Skeletal muscle tissue (tissue), 4 donors: ENCODE measurements around the gene PLEKHH3. TPM values are rescaled to one million over a fixed set of nuclear protein-coding genes. Genes with fewer than 3 reads are reported as not detected.
A peak's percentile ranks its signal among the peaks of the same experiment; 100 is the strongest.

ENCODE experiments used
- H3K27ac ChIP-seq: one replicate; pipeline ENCODE4 v1.7.0; 2013; ENCODE audit warnings: mild to moderate bottlenecking, low read depth, low read length, inconsistent platforms
- H3K27me3 ChIP-seq, 3 donors: one replicate each; pipeline ENCODE4 v1.7.0; 2013; ENCODE audit warnings: low read length in 3 of 3; ENCODE audit not compliant: control insufficient read depth in 3 of 3, insufficient read depth in 3 of 3
- H3K36me3 ChIP-seq, 3 donors: one replicate each; pipeline ENCODE4 v1.7.0; 2013; ENCODE audit warnings: low read length in 3 of 3; ENCODE audit not compliant: control insufficient read depth in 3 of 3, insufficient read depth in 3 of 3
- H3K4me1 ChIP-seq, 3 donors: one replicate each; pipeline ENCODE4 v1.7.0; 2013; ENCODE audit warnings: low read length in 3 of 3, mild to moderate bottlenecking in 3 of 3; ENCODE audit not compliant: control insufficient read depth in 3 of 3, insufficient read depth in 3 of 3
- H3K4me3 ChIP-seq, 3 donors: one replicate each; pipeline ENCODE4 v1.7.0; 2013; ENCODE audit warnings: low read length in 3 of 3
- H3K9ac ChIP-seq, 3 donors: one replicate each; pipeline ENCODE4 v1.7.0; 2013; ENCODE audit warnings: low read length in 3 of 3, mild to moderate bottlenecking in 3 of 3, moderate library complexity in 2 of 3, low read depth in 1 of 3
- H3K9me3 ChIP-seq, 3 donors: one replicate each; pipeline ENCODE4 v1.7.0; 2013; ENCODE audit warnings: low read length in 3 of 3; ENCODE audit not compliant: control insufficient read depth in 3 of 3
- total RNA-seq: library from RNA; depleted of rRNA; stranded (reverse); fragments of >200 nt; gene quantifications from one replicate; pipeline ENCODE4 v1.2.3, GENCODE V29; 2014
- donor health status: Osteomylitis.

Gene PLEKHH3
- total RNA-seq, result 20.4 TPM

GRCh38 chr17:42676424-42677011, at the start of gene PLEKHH3:
TSS of gene PLEKHH3 (minus strand) at chr17:42676994. CDS start at chr17:42676563, 431 bp downstream.
- Histone ChIP-seq H3K4me1 (peaks cover 49 to 73% (median 49%) of the 10 kb centered on the region in 3 donors), H3K27me3 (no peaks in the 10 kb centered on the region), H3K27ac (peak within 1 kb of the TSS; percentile 97), H3K4me3 (peak within 1 kb of the TSS; percentile 90 to 94 (median 93)), H3K9ac (peak within 1 kb of the TSS; percentile 94 to 97 (median 95)), H3K36me3 (peaks cover 17 to 21% (median 20%) of the 10 kb centered on the region in 3 donors), H3K9me3 (no peaks in the 10 kb centered on the region)

- no peaks in the 10 kb centered on the region for H3K27me3 ChIP-seq
- H3K9me3 ChIP-seq, result no peaks in the 10 kb centered on the region
- H3K27ac ChIP-seq, result no peak overlapping the region
- H3K4me1 ChIP-seq, result no peaks in the 10 kb centered on the region
- no peak overlapping the region for H3K4me3 ChIP-seq
- peaks cover 38 to 62% (median 41%) of the 10 kb centered on the region in 3 donors for H3K36me3 ChIP-seq
- H3K9ac ChIP-seq, result no peak overlapping the region
Observed at GRCh38 chr17:42725143-42725542, 48.3 kb upstream of the PLEKHH3 start.

GRCh38 chr17:42723636-42724035, 46.8 kb upstream of the PLEKHH3 start:
- Histone ChIP-seq H3K9ac (no peak overlapping the region), H3K4me1 (no peaks in the 10 kb centered on the region), H3K4me3 (no peak overlapping the region), H3K36me3 (peaks cover 41 to 67% (median 50%) of the 10 kb centered on the region in 3 donors), H3K9me3 (no peaks in the 10 kb centered on the region), H3K27ac (no peak overlapping the region), H3K27me3 (no peaks in the 10 kb centered on the region)

- Histone ChIP-seq H3K9me3 (no peaks in the 10 kb centered on the region), H3K4me1 (no peaks in the 10 kb centered on the region), H3K9ac (no peak overlapping the region), H3K27ac (no peak overlapping the region), H3K36me3 (peaks cover 50 to 82% (median 65%) of the 10 kb centered on the region in 3 donors), H3K27me3 (no peaks in the 10 kb centered on the region), H3K4me3 (no peak overlapping the region)
Observed at GRCh38 chr17:42720996-42721583, 44.3 kb upstream of the PLEKHH3 start.

- Histone ChIP-seq H3K4me1 (no peaks in the 10 kb centered on the region), H3K27me3 (no peaks in the 10 kb centered on the region), H3K36me3 (peaks cover 66 to 86% (median 82%) of the 10 kb centered on the region in 3 donors), H3K4me3 (no peak overlapping the region), H3K9me3 (no peaks in the 10 kb centered on the region), H3K9ac (no peak overlapping the region), H3K27ac (no peak overlapping the region)
Observed at GRCh38 chr17:42709561-42709960, 32.8 kb upstream of the PLEKHH3 start.

- Histone ChIP-seq H3K27me3 (no peaks in the 10 kb centered on the region), H3K36me3 (peaks cover 72 to 87% (median 83%) of the 10 kb centered on the region in 3 donors), H3K9me3 (no peaks in the 10 kb centered on the region), H3K4me1 (no peaks in the 10 kb centered on the region), H3K4me3 (no peak overlapping the region), H3K9ac (no peak overlapping the region), H3K27ac (no peak overlapping the region)
Observed at GRCh38 chr17:42708588-42708987, 31.8 kb upstream of the PLEKHH3 start.

GRCh38 chr17:42706732-42707131, 29.9 kb upstream of the PLEKHH3 start:
- H3K9me3 ChIP-seq, result no peaks in the 10 kb centered on the region
- peaks cover 79 to 89% (median 86%) of the 10 kb centered on the region in 3 donors for H3K36me3 ChIP-seq
- no peaks in the 10 kb centered on the region for H3K27me3 ChIP-seq
- no peak overlapping the region for H3K4me3 ChIP-seq
- H3K27ac ChIP-seq, result no peak overlapping the region
- no peak overlapping the region for H3K9ac ChIP-seq
- no peaks in the 10 kb centered on the region for H3K4me1 ChIP-seq

- Histone ChIP-seq H3K27me3 (no peaks in the 10 kb centered on the region), H3K9me3 (no peaks in the 10 kb centered on the region), H3K4me1 (no peaks in the 10 kb centered on the region), H3K27ac (no peak overlapping the region), H3K4me3 (no peak overlapping the region), H3K36me3 (peaks cover 82 to 93% (median 88%) of the 10 kb centered on the region in 3 donors), H3K9ac (no peak overlapping the region)
Observed at GRCh38 chr17:42704837-42705494, 28.2 kb upstream of the PLEKHH3 start.

GRCh38 chr17:42704490-42704836, 27.7 kb upstream of the PLEKHH3 start:
- Histone ChIP-seq H3K27me3 (no peaks in the 10 kb centered on the region), H3K4me1 (no peaks in the 10 kb centered on the region), H3K9ac (no peak overlapping the region), H3K36me3 (peaks cover 79 to 91% (median 84%) of the 10 kb centered on the region in 3 donors), H3K27ac (no peak overlapping the region), H3K9me3 (no peaks in the 10 kb centered on the region), H3K4me3 (no peak overlapping the region)

GRCh38 chr17:42702446-42702845, 25.7 kb upstream of the PLEKHH3 start:
- Histone ChIP-seq H3K9me3 (no peaks in the 10 kb centered on the region), H3K4me1 (peaks cover 0 to 5% (median 3%) of the 10 kb centered on the region in 3 donors), H3K4me3 (no peak overlapping the region), H3K27ac (no peak overlapping the region), H3K27me3 (no peaks in the 10 kb centered on the region), H3K9ac (no peak overlapping the region), H3K36me3 (peaks cover 71 to 79% (median 75%) of the 10 kb centered on the region in 3 donors)
